GM23338 (cell line): Measurements from ENCODE around the gene PAEP. TPM values are rescaled to one million over a fixed set of nuclear protein-coding genes. Genes with fewer than 3 reads are reported as not detected.

Experiments used
- ATAC-seq: fragments of 200-7000 bp; cut with Tn5 transposase; 3 replicates; pipeline ENCODE4 v1.9.1; 2020
- DNase-seq: peaks from one replicate; pipeline ENCODE4 v3.0.0-alpha.2; 2015; ENCODE audit warnings: low spot score
- H2AFZ ChIP-seq: fragments of 200-600 bp; sonication (generic); 2 replicates; pipeline ENCODE4 v1.8.0; 2016; ENCODE audit warnings: antibody characterized with exemption, mild to moderate bottlenecking, moderate library complexity
- H3F3A ChIP-seq: fragments of 200-600 bp; sonication (generic); replicated peaks from 2 replicates; pipeline ENCODE4 v1.8.0; 2017; ENCODE audit warnings: antibody characterized with exemption, mixed run types, low read depth
- H3K27ac ChIP-seq: fragments of 200-600 bp; sonication (generic); 2 replicates; pipeline ENCODE4 v1.6.1; 2016; ENCODE audit warnings: low read depth
- H3K27me3 ChIP-seq: fragments of 200-600 bp; sonication (generic); 2 replicates; pipeline ENCODE4 v1.8.0; 2016; ENCODE audit warnings: mild to moderate bottlenecking, mixed run types, moderate library complexity; ENCODE audit not compliant: insufficient read depth
- H3K36me3 ChIP-seq: fragments of 200-600 bp; sonication (generic); 2 replicates; pipeline ENCODE4 v1.8.0; 2016; ENCODE audit warnings: mild to moderate bottlenecking; ENCODE audit not compliant: insufficient read depth
- H3K4me1 ChIP-seq: fragments of 200-600 bp; sonication (generic); 2 replicates; pipeline ENCODE4 v1.8.0; 2016; ENCODE audit warnings: mild to moderate bottlenecking, moderate library complexity; ENCODE audit not compliant: insufficient read depth
- H3K4me2 ChIP-seq: fragments of 200-600 bp; sonication (generic); 2 replicates; pipeline ENCODE4 v1.7.1; 2017; ENCODE audit warnings: mixed run types
- H3K4me3 ChIP-seq: fragments of 200-600 bp; sonication (generic); 2 replicates; pipeline ENCODE4 v1.6.1; 2016; ENCODE audit warnings: mixed run types
- H3K79me2 ChIP-seq: fragments of 200-600 bp; sonication (generic); replicated peaks from 2 replicates; pipeline ENCODE4 v1.8.0; 2017; ENCODE audit warnings: mild to moderate bottlenecking; ENCODE audit not compliant: insufficient read depth
- H3K9me2 ChIP-seq: fragments of 200-600 bp; sonication (generic); 2 replicates; pipeline ENCODE4 v1.8.0; 2017; ENCODE audit not compliant: insufficient read depth
- H4K20me1 ChIP-seq: fragments of 200-600 bp; sonication (generic); replicated peaks from 2 replicates; pipeline ENCODE4 v1.8.0; 2017; ENCODE audit warnings: mild to moderate bottlenecking; ENCODE audit not compliant: insufficient read depth
- H3K27ac Mint-ChIP-seq: 2 replicates; pipeline ENCODE4 v1.8.0; 2020; ENCODE audit warnings: inconsistent platforms, mild to moderate bottlenecking, moderate library complexity, mixed read lengths
- H3K27me3 Mint-ChIP-seq: 3 replicates; pipeline ENCODE4 v1.8.0; 2022; ENCODE audit warnings: low read depth, mild to moderate bottlenecking, moderate library complexity, mixed read lengths, inconsistent platforms; ENCODE audit not compliant: insufficient read depth, poor library complexity
- H3K36me3 Mint-ChIP-seq: 3 replicates; pipeline ENCODE4 v1.8.0; 2021; ENCODE audit warnings: low read depth, mild to moderate bottlenecking, inconsistent platforms, moderate library complexity, mixed read lengths
- H3K4me1 Mint-ChIP-seq: 3 replicates; pipeline ENCODE4 v1.8.0; 2020; ENCODE audit warnings: mild to moderate bottlenecking, inconsistent platforms, mixed read lengths
- H3K4me3 Mint-ChIP-seq: 3 replicates; pipeline ENCODE4 v1.8.0; 2021; ENCODE audit warnings: moderate library complexity, mild to moderate bottlenecking, inconsistent platforms, mixed read lengths
- H3K9me3 Mint-ChIP-seq: 3 replicates; pipeline ENCODE4 v1.8.0; 2020; ENCODE audit warnings: moderate library complexity, mild to moderate bottlenecking, inconsistent platforms, mixed read lengths
- CREB1 ChIP-seq: fragments of 250-450 bp; sonication (Bioruptor Pico); IDR thresholded peaks from 2 replicates; pipeline ENCODE4 v1.5.0; 2020; ENCODE audit warnings: low read depth, mild to moderate bottlenecking, moderate library complexity
- CTCF ChIP-seq, 2 experiments: fragments of 200-600 bp in 1 of 2; sonication (generic) in 1 of 2; conservative IDR thresholded peaks; 2 replicates each; pipeline versions ENCODE4 v1.5.1 to v1.6.1; 2016 to 2017; ENCODE audit warnings: antibody characterized with exemption in 2 of 2, low read depth in 2 of 2, mild to moderate bottlenecking in 2 of 2, moderate library complexity in 1 of 2
- ETS1 ChIP-seq: IDR thresholded peaks from 2 replicates; pipeline ENCODE4 v1.6.1; 2016; ENCODE audit warnings: antibody characterized with exemption
- EZH2 ChIP-seq: fragments of 200-600 bp; sonication (generic); IDR thresholded peaks from one replicate; pipeline ENCODE4 v1.8.0; 2017; ENCODE audit warnings: antibody characterized with exemption, mild to moderate bottlenecking, low read depth; ENCODE audit not compliant: unreplicated experiment
- EZH2phosphoT487 ChIP-seq: fragments of 200-600 bp; sonication (generic); IDR thresholded peaks from one replicate; pipeline ENCODE4 v1.8.1; 2018; ENCODE audit warnings: antibody characterized with exemption; ENCODE audit not compliant: unreplicated experiment
- JUNB ChIP-seq: IDR thresholded peaks from one replicate; pipeline ENCODE4 v1.6.1; 2016; ENCODE audit warnings: antibody characterized with exemption; ENCODE audit not compliant: unreplicated experiment
- NANOG ChIP-seq: IDR thresholded peaks from 2 replicates; pipeline ENCODE4 v1.6.1; 2016; ENCODE audit warnings: antibody characterized with exemption, borderline replicate concordance
- POLR2AphosphoS5 ChIP-seq: IDR thresholded peaks from 2 replicates; pipeline ENCODE4 v1.6.1; 2016; ENCODE audit warnings: antibody characterized with exemption, low read depth
- REST ChIP-seq: IDR thresholded peaks from one replicate; pipeline ENCODE4 v1.6.1; 2018; ENCODE audit warnings: antibody characterized with exemption; ENCODE audit not compliant: unreplicated experiment
- STAT1 ChIP-seq: IDR thresholded peaks from one replicate; pipeline ENCODE4 v1.6.1; 2016; ENCODE audit warnings: antibody characterized with exemption; ENCODE audit not compliant: unreplicated experiment
- ZNF331 ChIP-seq: fragments of 250-450 bp; sonication (Bioruptor Pico); IDR thresholded peaks from 2 replicates; pipeline ENCODE4 v1.5.0; 2020; ENCODE audit warnings: low read depth, mild to moderate bottlenecking, moderate library complexity
- ZNF462 ChIP-seq: fragments of 250-450 bp; sonication (Bioruptor Pico); IDR thresholded peaks from 2 replicates; pipeline ENCODE4 v1.5.0; 2020; ENCODE audit warnings: mild to moderate bottlenecking, moderate library complexity
- polyA plus RNA-seq: library from polyadenylated mRNA; unstranded; fragments of >200 nt; fragmentation: Nextera tagmentation; extraction: Ambion mirVana; gene quantifications from 2 replicates; pipeline ENCODE4 v1.2.1, GENCODE V29; 2016
- total RNA-seq: library from RNA; depleted of rRNA; stranded (reverse); fragments of >200 nt; shearing (Covaris generic); gene quantifications from 2 replicates; pipeline ENCODE4 v1.2.3, GENCODE V29; 2014

The PAEP gene
- total and polyA plus RNA-seq, 2 experiments from 2014 or later, result not detected

- no peak overlapping the region for H3K27ac ChIP-seq
- H3K27ac Mint-ChIP-seq, result no peak overlapping the region
- no peak overlapping the region for H3K4me3 Mint-ChIP-seq
- no peaks in the 10 kb centered on the region; the same call in 1 of the 2 replicates for H3K4me1 ChIP-seq
- H2AFZ ChIP-seq, result no peak overlapping the region
- peaks cover 5% of the 10 kb centered on the region; the same call in 1 of the 3 replicates for H3K9me3 Mint-ChIP-seq
- no peaks in the 10 kb centered on the region for H3F3A ChIP-seq
- ATAC-seq (no peak), DNase-seq (no peak)
- no peak overlapping the region for H3K4me2 ChIP-seq
- 0 out of 2 replicates have a peak, but pooled peaks cover 2% of the 10 kb centered on the region for H3K9me2 ChIP-seq
- H3K79me2 ChIP-seq, result no peaks in the 10 kb centered on the region
- no peaks in the 10 kb centered on the region for H3K27me3 Mint-ChIP-seq
- no peak overlapping the region for H3K4me3 ChIP-seq
- H3K27me3 ChIP-seq, result no peaks in the 10 kb centered on the region
- no peaks in the 10 kb centered on the region for H3K36me3 ChIP-seq
- no peaks in the 10 kb centered on the region for H4K20me1 ChIP-seq
- no peaks in the 10 kb centered on the region; the same call in 2 of the 3 replicates for H3K36me3 Mint-ChIP-seq
- TF ChIP-seq EZH2phosphoT487 (no peak), CREB1 (no peak), JUNB (no peak), CTCF (conservative IDR thresholded peaks at IDR 0.05; ENCODE audit: low read depth in 2 of 2) (no peak), EZH2 (no peak), REST (no peak), POLR2AphosphoS5 (no peak), ZNF462 (no peak), STAT1 (no peak), ZNF331 (CRISPR knock-in tag) (no peak), ETS1 (no peak), NANOG (no peak)
- no peaks in the 10 kb centered on the region for H3K4me1 Mint-ChIP-seq
Observed at GRCh38 chr9:135554718-135555117, 6.8 kb upstream of the PAEP start.
